Measurements from ENCODE around the gene HES2. TPM values are rescaled to one million over a fixed set of nuclear protein-coding genes. Genes with fewer than 3 reads are reported as not detected.

HES2 gene
- total RNA-seq, 1 experiment from 2014 or later: 1.2 TPM

DNA sequence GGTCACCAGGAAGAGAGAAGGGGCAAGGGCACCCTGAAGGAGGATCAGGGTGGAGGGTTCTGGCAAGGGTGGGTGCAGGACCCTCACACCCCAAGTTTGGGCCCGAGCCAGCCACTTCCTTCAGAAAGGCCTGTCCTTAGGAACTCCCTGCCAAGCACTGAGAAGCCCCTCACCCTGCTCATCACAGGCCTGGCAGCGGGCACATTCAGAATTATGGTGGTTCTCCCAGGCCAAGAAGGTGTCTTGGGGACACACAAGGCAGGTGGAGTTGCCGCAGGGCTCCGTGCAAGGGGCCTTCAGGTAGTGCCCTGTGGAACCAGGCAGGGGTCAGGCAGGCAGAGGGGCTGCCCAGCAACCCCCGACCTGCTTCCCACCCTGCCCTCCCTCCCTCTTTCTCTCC, 45.2 kb upstream of the HES2 start:
- H3K9me3 ChIP-seq (ENCODE audit: control insufficient read depth, low read depth, low read length): no peaks in the 10 kb centered on the region
- no peak overlapping the region for H3K56ac ChIP-seq (ENCODE audit: insufficient read length, low read depth, low read length)
- H3K9ac ChIP-seq (ENCODE audit: extremely low read depth, insufficient read length, low read length): no peak overlapping the region
- no peak overlapping the region for H2BK15ac ChIP-seq (ENCODE audit: low read depth, low read length)
- no peaks in the 10 kb centered on the region; the same call in 1 of the 2 replicates for H3K4me1 ChIP-seq (ENCODE audit: insufficient read depth, low read length)
- H3K18ac ChIP-seq (ENCODE audit: insufficient read length, low read depth, low read length): no peak overlapping the region
- H3K4me3 Mint-ChIP-seq: no peak overlapping the region
- H3K14ac ChIP-seq (ENCODE audit: insufficient read depth, low read length): no peak overlapping the region
- H3K79me1 ChIP-seq (ENCODE audit: insufficient read depth, low read depth, low read length, poor library complexity, severe bottlenecking): no peaks in the 10 kb centered on the region
- no peak overlapping the region for H3K27ac ChIP-seq (ENCODE audit: insufficient read length, low read depth, low read length)
- no peak overlapping the region for H3K4ac ChIP-seq (ENCODE audit: low read depth, low read length)
- no peak overlapping the region for H2AK5ac ChIP-seq (ENCODE audit: insufficient read length, low read length)
- no peak for DNase-seq
- no peak overlapping the region for H3K23ac ChIP-seq (ENCODE audit: insufficient read length, low read depth, low read length)
- H2BK5ac ChIP-seq (ENCODE audit: insufficient read length, low read length): no peak overlapping the region
- no peak overlapping the region for H2BK20ac ChIP-seq (ENCODE audit: low read depth, low read length, poor library complexity, severe bottlenecking)
- no peak overlapping the region for H2BK12ac ChIP-seq (ENCODE audit: insufficient read length, low read depth, low read length)
- no peak overlapping the region for H4K5ac ChIP-seq (ENCODE audit: insufficient read length, low read depth, low read length)
- no peaks in the 10 kb centered on the region; the same call in 1 of the 2 replicates for H3K27me3 Mint-ChIP-seq (ENCODE audit: low read depth)
- H3T11ph ChIP-seq (ENCODE audit: low read length): no peak overlapping the region
- no peaks in the 10 kb centered on the region for H3K79me2 ChIP-seq (ENCODE audit: insufficient read depth, low read length)
- WGBS (ENCODE audit: extremely low coverage, insufficient read length, low lambda C conversion rate): no CpG with 5 or more reads among the region's 5 CpGs
- H3K27ac Mint-ChIP-seq: peak overlapping the region in 2 of 3 experiments; percentile 9 to 42; a peak in 2 of 7 replicates
- TF ChIP-seq, protein P1, sequence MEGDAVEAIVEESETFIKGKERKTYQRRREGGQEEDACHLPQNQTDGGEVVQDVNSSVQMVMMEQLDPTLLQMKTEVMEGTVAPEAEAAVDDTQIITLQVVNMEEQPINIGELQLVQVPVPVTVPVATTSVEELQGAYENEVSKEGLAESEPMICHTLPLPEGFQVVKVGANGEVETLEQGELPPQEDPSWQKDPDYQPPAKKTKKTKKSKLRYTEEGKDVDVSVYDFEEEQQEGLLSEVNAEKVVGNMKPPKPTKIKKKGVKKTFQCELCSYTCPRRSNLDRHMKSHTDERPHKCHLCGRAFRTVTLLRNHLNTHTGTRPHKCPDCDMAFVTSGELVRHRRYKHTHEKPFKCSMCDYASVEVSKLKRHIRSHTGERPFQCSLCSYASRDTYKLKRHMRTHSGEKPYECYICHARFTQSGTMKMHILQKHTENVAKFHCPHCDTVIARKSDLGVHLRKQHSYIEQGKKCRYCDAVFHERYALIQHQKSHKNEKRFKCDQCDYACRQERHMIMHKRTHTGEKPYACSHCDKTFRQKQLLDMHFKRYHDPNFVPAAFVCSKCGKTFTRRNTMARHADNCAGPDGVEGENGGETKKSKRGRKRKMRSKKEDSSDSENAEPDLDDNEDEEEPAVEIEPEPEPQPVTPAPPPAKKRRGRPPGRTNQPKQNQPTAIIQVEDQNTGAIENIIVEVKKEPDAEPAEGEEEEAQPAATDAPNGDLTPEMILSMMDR (conservative IDR thresholded peaks at IDR 0.05): no peak; the same call in 2 of the 3 replicates
- H3K4me1 Mint-ChIP-seq: peaks cover 11 to 22% of the 10 kb centered on the region in 2 experiments
- no peak overlapping the region for H4K91ac ChIP-seq (ENCODE audit: insufficient read length, low read depth, low read length)
- no peak overlapping the region for H2BK120ac ChIP-seq (ENCODE audit: low read depth, low read length, poor library complexity, severe bottlenecking)
- H3K23me2 ChIP-seq (ENCODE audit: insufficient read length, low read depth, low read length, poor library complexity, severe bottlenecking): no peaks in the 10 kb centered on the region
- H2AFZ ChIP-seq (ENCODE audit: low read length): no peak overlapping the region
- H4K20me1 ChIP-seq (ENCODE audit: control insufficient read depth, insufficient read depth, insufficient read length): no peaks in the 10 kb centered on the region
- no peak overlapping the region for H4K8ac ChIP-seq (replicated peaks; ENCODE audit: insufficient read length, low read depth, low read length)
- H3K9me3 Mint-ChIP-seq: no peaks in the 10 kb centered on the region
- H3K27me3 ChIP-seq (ENCODE audit: insufficient read depth, low read length): no peaks in the 10 kb centered on the region
- peaks cover 8 to 47% (median 46%) of the 10 kb centered on the region in 3 experiments; a peak in 6 of 7 replicates for H3K36me3 Mint-ChIP-seq (ENCODE audit: insufficient read depth in 1 of 3, low read depth in 3 of 3)
- H3K4me2 ChIP-seq (ENCODE audit: insufficient read depth, insufficient read length, low read length): no peak overlapping the region
